ENCODE results near the gene PARD3. TPM values are rescaled to one million over a fixed set of nuclear protein-coding genes. Genes with fewer than 3 reads are reported as not detected.

Gene PARD3
- polyA plus RNA-seq, 3 donors: 79.3 to 88.4 (median 87.3) TPM

GRCh38 chr10:34637418-34637911 lies 177.6 kb downstream of the PARD3 start:
- peak in 1 of 3 donors; percentile 44 for DNase-seq (ENCODE audit: low read depth in 3 of 3, low spot score in 2 of 3)

GRCh38 chr10:34635111-34635510 lies 180.0 kb downstream of the PARD3 start:
- no peak for DNase-seq (ENCODE audit: low read depth in 3 of 3, low spot score in 2 of 3)

- DNase-seq (ENCODE audit: low read depth in 3 of 3, low spot score in 2 of 3): no peak
Observed at GRCh38 chr10:34633374-34633773, 181.7 kb downstream of the PARD3 start.

GRCh38 chr10:34629084-34629483 lies 186.0 kb downstream of the PARD3 start:
- no peak for DNase-seq (ENCODE audit: low read depth in 3 of 3, low spot score in 2 of 3)

GRCh38 chr10:34628174-34628796 lies 186.8 kb downstream of the PARD3 start:
- DNase-seq (ENCODE audit: low read depth in 3 of 3, low spot score in 2 of 3): no peak

GRCh38 chr10:34627741-34628140 lies 187.4 kb downstream of the PARD3 start:
- no peak for DNase-seq (ENCODE audit: low read depth in 3 of 3, low spot score in 2 of 3)

GRCh38 chr10:34627331-34627730 lies 187.8 kb downstream of the PARD3 start:
- DNase-seq (ENCODE audit: low read depth in 3 of 3, low spot score in 2 of 3): no peak

- no peak for DNase-seq (ENCODE audit: low read depth in 3 of 3, low spot score in 2 of 3)
Observed at GRCh38 chr10:34626158-34626880, 188.8 kb downstream of the PARD3 start.

- no peak for DNase-seq (ENCODE audit: low read depth in 3 of 3, low spot score in 2 of 3)
Observed at GRCh38 chr10:34624323-34625153, 190.6 kb downstream of the PARD3 start.

GRCh38 chr10:34622945-34623344 lies 192.2 kb downstream of the PARD3 start:
- no peak for DNase-seq (ENCODE audit: low read depth in 3 of 3, low spot score in 2 of 3)

- no peak for DNase-seq (ENCODE audit: low read depth in 3 of 3, low spot score in 2 of 3)
Observed at GRCh38 chr10:34618611-34619010, 196.5 kb downstream of the PARD3 start.

GRCh38 chr10:34615770-34616169 lies 199.3 kb downstream of the PARD3 start:
- no peak for DNase-seq (ENCODE audit: low read depth in 3 of 3, low spot score in 2 of 3)

GRCh38 chr10:34613491-34613890 lies 201.6 kb downstream of the PARD3 start:
- no peak for DNase-seq (ENCODE audit: low read depth in 3 of 3, low spot score in 2 of 3)

GRCh38 chr10:34612938-34613337 lies 202.2 kb downstream of the PARD3 start:
- DNase-seq (ENCODE audit: low read depth in 3 of 3, low spot score in 2 of 3): no peak

GRCh38 chr10:34612446-34612845 lies 202.7 kb downstream of the PARD3 start:
- no peak for DNase-seq (ENCODE audit: low read depth in 3 of 3, low spot score in 2 of 3)

GRCh38 chr10:34609287-34609940 lies 205.7 kb downstream of the PARD3 start:
- no peak for DNase-seq (ENCODE audit: low read depth in 3 of 3, low spot score in 2 of 3)

- DNase-seq (ENCODE audit: low read depth in 3 of 3, low spot score in 2 of 3): no peak
Observed at GRCh38 chr10:34607894-34608293, 207.2 kb downstream of the PARD3 start.

GRCh38 chr10:34606890-34607289 lies 208.2 kb downstream of the PARD3 start:
- no peak for DNase-seq (ENCODE audit: low read depth in 3 of 3, low spot score in 2 of 3)

- no peak for DNase-seq (ENCODE audit: low read depth in 3 of 3, low spot score in 2 of 3)
Observed at GRCh38 chr10:34602478-34602877, 212.6 kb downstream of the PARD3 start.

- DNase-seq (ENCODE audit: low read depth in 3 of 3, low spot score in 2 of 3): no peak
Observed at GRCh38 chr10:34601691-34602090, 213.4 kb downstream of the PARD3 start.

Measured in right renal cortex interstitium (tissue), 3 donors.